B cell (primary cell): ENCODE results near the gene CLEC4G. TPM values are rescaled to one million over a fixed set of nuclear protein-coding genes. Genes with fewer than 3 reads are reported as not detected.
A peak's percentile ranks its signal among the peaks of the same experiment; 100 is the strongest.

Experiments
- ATAC-seq: fragments of 200-7000 bp; cut with Tn5 transposase; one replicate; pipeline ENCODE4 v1.10.0; 2021; ENCODE audit warnings: low read depth, mild to moderate bottlenecking, moderate number of reproducible peaks, moderate library complexity
- CTCF ChIA-PET: fragments of 350-600 bp; sonication (Branson Sonifier 250); formaldehyde crosslinking; loops from one replicate; lab custom pipeline; 2021; ENCODE audit warnings: antibody characterized with exemption, inconsistent platforms; lab: Charles Lee
- POLR2A ChIA-PET: fragments of 350-600 bp; sonication (Branson Sonifier 250); formaldehyde crosslinking; loops from one replicate; lab custom pipeline; 2021; ENCODE audit warnings: antibody characterized with exemption; lab: Charles Lee
- DNase-seq: peaks from one replicate; pipeline ENCODE4 v3.0.0; 2013
- H2AFZ ChIP-seq: 2 replicates; pipeline ENCODE4 v1.6.1; 2012; ENCODE audit warnings: mild to moderate bottlenecking, low read depth, low read length; ENCODE audit not compliant: insufficient read depth, poor library complexity, severe bottlenecking
- H3K27ac ChIP-seq, 2 donors: 1 replicate in 1 of 2; 2 replicates in 1 of 2; pipeline ENCODE4 v1.5.1; 2012 to 2013; ENCODE audit warnings: low read length in 2 of 2, mild to moderate bottlenecking in 2 of 2, moderate library complexity in 1 of 2
- H3K27me3 ChIP-seq, 4 experiments: fragments of 200-600 bp in 1 of 4; sonication (generic) in 1 of 4; replicated peaks in 1 of 4; 1 replicate in 2 of 4; 2 replicates in 2 of 4; pipeline versions ENCODE4 v1.6.1 to v1.7.0; 2013 to 2016; ENCODE audit warnings: low read length in 3 of 4, mild to moderate bottlenecking in 2 of 4, mixed read lengths in 1 of 4, moderate library complexity in 1 of 4; ENCODE audit not compliant: insufficient read depth in 4 of 4, control insufficient read depth in 3 of 4; ENCODE audit errors: control extremely low read depth in 1 of 4
- H3K36me3 ChIP-seq, 2 experiments: replicated peaks in 1 of 2; 1 replicate in 1 of 2; 2 replicates in 1 of 2; pipeline versions ENCODE4 v1.6.1 to v1.7.1; 2013; ENCODE audit warnings: low read length in 1 of 2; ENCODE audit not compliant: insufficient read depth in 2 of 2, control insufficient read depth in 1 of 2; ENCODE audit errors: control extremely low read depth in 1 of 2, extremely low read depth in 1 of 2
- H3K4me1 ChIP-seq, 2 donors: fragments of 200-600 bp in 1 of 2; sonication (generic) in 1 of 2; 1 replicate in 1 of 2; 2 replicates in 1 of 2; pipeline versions ENCODE4 v1.5.1 to v1.6.1; 2013 to 2017; ENCODE audit warnings: low read length in 2 of 2; ENCODE audit not compliant: control insufficient read depth in 2 of 2, insufficient read depth in 2 of 2
- H3K4me2 ChIP-seq: replicated peaks from 2 replicates; pipeline ENCODE3; 2012; ENCODE audit warnings: mild to moderate bottlenecking, low read depth, low read length; ENCODE audit not compliant: poor library complexity, severe bottlenecking
- H3K4me3 ChIP-seq, 5 experiments: fragments of 200-600 bp in 1 of 5; sonication (generic) in 1 of 5; 1 replicate in 3 of 5; 2 replicates in 2 of 5; pipeline versions ENCODE4 v1.5.1 to v1.7.0; 2011 to 2016; ENCODE audit warnings: low read length in 4 of 5, mild to moderate bottlenecking in 4 of 5, low read depth in 2 of 5, control low read depth in 1 of 5, moderate library complexity in 1 of 5; ENCODE audit not compliant: insufficient read depth in 1 of 5; ENCODE audit errors: control extremely low read depth in 1 of 5, extremely low read depth in 1 of 5
- H3K79me2 ChIP-seq: fragments of 200-600 bp; sonication (generic); one replicate; pipeline ENCODE4 v1.6.0; 2016; ENCODE audit warnings: low read length; ENCODE audit not compliant: control insufficient read depth, insufficient read depth
- H3K9ac ChIP-seq: fragments of 200-600 bp; sonication (generic); 2 replicates; pipeline ENCODE4 v1.6.1; 2017; ENCODE audit warnings: mild to moderate bottlenecking, low read length, moderate library complexity
- H3K9me3 ChIP-seq, 3 donors: one replicate each; pipeline versions ENCODE4 v1.6.1 to v1.7.1; 2013; ENCODE audit warnings: low read length in 2 of 3; ENCODE audit not compliant: control insufficient read depth in 2 of 3, insufficient read depth in 1 of 3; ENCODE audit errors: control extremely low read depth in 1 of 3
- H4K20me1 ChIP-seq: 2 replicates; pipeline ENCODE4 v1.6.0; 2012; ENCODE audit warnings: mild to moderate bottlenecking, low read length; ENCODE audit not compliant: insufficient read depth, control insufficient read depth, poor library complexity, severe bottlenecking
- H3K27ac Mint-ChIP-seq: one replicate; pipeline ENCODE4 v1.8.0; 2021; ENCODE audit warnings: mixed read lengths
- H3K27me3 Mint-ChIP-seq: one replicate; pipeline ENCODE4 v1.8.0; 2021; ENCODE audit warnings: mixed read lengths
- H3K4me1 Mint-ChIP-seq: one replicate; pipeline ENCODE4 v1.8.0; 2021; ENCODE audit warnings: mixed read lengths
- H3K4me3 Mint-ChIP-seq: one replicate; pipeline ENCODE4 v1.8.0; 2021; ENCODE audit warnings: mixed read lengths
- H3K9me3 Mint-ChIP-seq: one replicate; pipeline ENCODE4 v1.8.0; 2022; ENCODE audit warnings: mixed read lengths; ENCODE audit not compliant: insufficient read depth
- CTCF ChIP-seq: fragments of 200-600 bp; IDR thresholded peaks from one replicate; pipeline ENCODE4 v1.8.0; 2022; ENCODE audit warnings: antibody characterized with exemption, mild to moderate bottlenecking
- EZH2 ChIP-seq: IDR thresholded peaks from 2 replicates; pipeline ENCODE4 v1.6.1; 2012; ENCODE audit warnings: borderline replicate concordance, low read depth, mild to moderate bottlenecking, moderate library complexity, low read length; ENCODE audit not compliant: insufficient read depth, poor library complexity, severe bottlenecking
- WGBS: methylation state at CpG from one replicate; pipeline ENCODE4 v1.1.5; 2013; ENCODE audit warnings: missing lambda C conversion rate; ENCODE audit not compliant: insufficient coverage; 5-methylcytosine and 5-hydroxymethylcytosine counted together
- intact Hi-C: fragments of 100-400 bp; cut with micrococcal nuclease; formaldehyde crosslinking; loops from one replicate; pipeline ENCODE4 v1.10.0; 2022
- polyA plus RNA-seq: library from polyadenylated mRNA; depleted of rRNA; stranded (reverse); fragments of >200 nt; gene quantifications from 2 replicates; pipeline ENCODE4 v1.2.3, GENCODE V29; 2012
- total RNA-seq, 2 donors: library from RNA; stranded (reverse); fragments of 120-200 nt in 1 of 2; gene quantifications; 1 replicate in 1 of 2; 2 replicates in 1 of 2; pipeline versions ENCODE4 v1.2.3 to v1.2.4, GENCODE V29; 2013 to 2022

CLEC4G gene
- total and polyA plus RNA-seq, 2 donors (not counting 1 experiment from before 2014, with no cell fraction given) = 1.3 TPM; not detected in 1

DNA sequence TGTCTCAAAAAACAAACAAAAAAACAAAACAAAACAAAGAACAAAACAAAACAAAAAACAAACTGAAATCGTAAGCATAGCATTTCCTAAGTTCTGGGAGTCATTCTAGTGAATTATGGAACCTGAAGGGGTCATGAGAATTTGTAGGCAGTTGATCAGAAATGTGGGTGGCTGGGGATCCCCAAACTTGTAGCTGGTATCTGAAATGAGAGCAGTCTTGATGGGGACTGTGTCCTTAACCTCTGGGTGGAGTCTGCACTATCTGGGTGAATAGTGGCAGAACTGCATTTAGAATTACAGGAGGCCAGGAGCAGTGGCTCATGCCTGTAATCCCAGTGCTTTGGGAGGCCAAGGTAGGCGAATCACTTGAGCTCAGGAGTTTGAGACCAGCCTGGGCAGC, 6.1 kb downstream of the CLEC4G start:
- Histone ChIP-seq H3K27me3 (peaks cover 0 to 33% (median 17%) of the 10 kb centered on the region in 4 experiments), H3K9me3 (peaks cover 0 to 26% (median 0%) of the 10 kb centered on the region in 3 donors), H4K20me1 (no peaks in the 10 kb centered on the region), H3K79me2 (no peaks in the 10 kb centered on the region), H3K4me1 (peaks cover 31 to 43% of the 10 kb centered on the region in 2 donors), H3K4me3 (no peak overlapping the region), H3K4me2 (no peak overlapping the region), H3K27ac (no peak overlapping the region), H3K36me3 (no peaks in the 10 kb centered on the region), H2AFZ (no peak overlapping the region), H3K9ac (no peak overlapping the region)
- DNase-seq (no peak), ATAC-seq (no peak)
- WGBS = 88% methylated on average over 1 of the region's 2 CpGs
- TF ChIP-seq EZH2 = no peak
- no peak for TF ChIP-seq CTCF
- H3K27ac Mint-ChIP-seq = peak overlapping the region; percentile 32
- H3K9me3 Mint-ChIP-seq = no peaks in the 10 kb centered on the region
- ChIA-PET CTCF (interaction anchor here (0.9 to 1.9 kb wide), 2 partner anchors 45 to 74 kb away, joined by 4 to 7 read pairs; partner anchors contain the start of gene TRAPPC5), POLR2A (interaction anchor here (0.7 kb wide), 1 partner anchor 538 kb away, joined by 3 read pairs; no protein-coding TSS in a partner anchor)
- peaks cover 23% of the 10 kb centered on the region for H3K27me3 Mint-ChIP-seq
- intact Hi-C loops = no loop called here
- peaks cover 41% of the 10 kb centered on the region for H3K4me1 Mint-ChIP-seq
- no peak overlapping the region for H3K4me3 Mint-ChIP-seq

GRCh38 chr19:7722231-7722651, 9.7 kb downstream of the CLEC4G start:
- H3K4me1 ChIP-seq = peaks cover 27 to 40% of the 10 kb centered on the region in 2 donors
- H3K27me3 Mint-ChIP-seq = peaks cover under 1% of the 10 kb centered on the region
- CTCF ChIA-PET = interaction anchor here (0.6 to 1.2 kb wide), 3 partner anchors 10 to 78 kb away, joined by 3 to 4 read pairs (median 3); partner anchors contain the start of gene TRAPPC5
- peaks cover 0 to 11% (median 0%) of the 10 kb centered on the region in 3 donors for H3K9me3 ChIP-seq
- ATAC-seq (peak; percentile 38), DNase-seq (no peak)
- POLR2A ChIA-PET = interaction anchor here (1.5 kb wide), 1 partner anchor 17 kb away, joined by 5 read pairs; no protein-coding TSS in a partner anchor
- H3K9me3 Mint-ChIP-seq = no peaks in the 10 kb centered on the region
- no peaks in the 10 kb centered on the region for H3K36me3 ChIP-seq
- H3K27ac ChIP-seq = no peak overlapping the region
- no peak overlapping the region for H3K4me3 ChIP-seq
- no peaks in the 10 kb centered on the region for H3K79me2 ChIP-seq
- peak overlapping the region; percentile 64 for H2AFZ ChIP-seq
- H3K4me3 Mint-ChIP-seq = no peak overlapping the region
- 0% methylated on average over 2 of the region's 5 CpGs for WGBS
- intact Hi-C loops = no loop called here
- no peak for TF ChIP-seq EZH2
- no peak for TF ChIP-seq CTCF
- H3K4me2 ChIP-seq = peak overlapping the region; percentile 42
- H3K27me3 ChIP-seq = peaks cover 0 to 3% (median 0%) of the 10 kb centered on the region in 4 experiments
- no peaks in the 10 kb centered on the region for H4K20me1 ChIP-seq
- peak overlapping the region; percentile 26 for H3K27ac Mint-ChIP-seq
- H3K4me1 Mint-ChIP-seq = peaks cover 38% of the 10 kb centered on the region
- no peak overlapping the region for H3K9ac ChIP-seq
